ENCODE data around the gene HIVEP3.

The HIVEP3 gene

GRCh38 chr1:41809692-41810091, 109.0 kb downstream of the HIVEP3 start:
- no peak for DNase-seq

DNA sequence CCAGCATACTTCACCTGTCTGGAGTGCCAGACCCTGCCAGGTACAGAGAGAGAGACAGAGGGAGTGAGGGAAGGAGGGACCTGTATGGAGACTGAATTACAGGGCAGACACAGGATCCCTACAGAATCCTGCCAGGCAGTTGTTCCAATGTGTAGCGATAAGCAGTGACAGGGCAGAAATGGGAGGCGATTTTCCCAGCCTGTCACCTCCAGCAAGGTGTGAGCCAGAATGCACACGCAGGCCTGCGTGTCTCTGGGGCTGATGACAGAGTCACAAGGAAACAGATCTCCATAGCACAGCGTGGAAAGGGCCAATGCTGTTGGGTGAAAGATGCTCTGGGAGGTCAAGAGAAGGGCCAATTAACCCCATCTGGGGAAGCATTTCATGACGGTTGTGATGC, 111.3 kb downstream of the HIVEP3 start:
- no peak for DNase-seq

GRCh38 chr1:41806472-41807155, 112.1 kb downstream of the HIVEP3 start:
- DNase-seq, result no peak

- no peak for DNase-seq
Observed at GRCh38 chr1:41805771-41806471, 112.8 kb downstream of the HIVEP3 start.

DNA sequence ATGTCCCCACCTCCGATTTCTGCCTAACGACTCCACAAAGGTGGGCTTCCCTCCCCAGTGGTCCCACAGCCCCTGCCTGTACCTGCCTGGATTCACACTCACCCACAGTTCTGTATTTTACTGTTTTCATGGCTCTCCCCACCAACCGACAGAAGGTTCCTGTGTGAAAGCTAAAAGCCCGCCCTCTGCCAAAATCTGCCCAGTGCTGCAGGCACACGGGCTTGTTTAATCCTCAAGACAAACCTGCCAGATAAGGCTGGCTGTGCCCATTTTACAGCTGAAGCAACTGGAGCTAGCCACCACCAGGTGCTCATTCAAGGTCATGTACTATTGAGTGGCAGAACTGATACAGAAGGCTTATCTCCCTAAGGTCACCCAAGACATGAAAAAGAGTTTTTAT, 114.5 kb downstream of the HIVEP3 start:
- DNase-seq, result no peak

GRCh38 chr1:41803656-41804055, 115.1 kb downstream of the HIVEP3 start:
- DNase-seq, result no peak

DNA sequence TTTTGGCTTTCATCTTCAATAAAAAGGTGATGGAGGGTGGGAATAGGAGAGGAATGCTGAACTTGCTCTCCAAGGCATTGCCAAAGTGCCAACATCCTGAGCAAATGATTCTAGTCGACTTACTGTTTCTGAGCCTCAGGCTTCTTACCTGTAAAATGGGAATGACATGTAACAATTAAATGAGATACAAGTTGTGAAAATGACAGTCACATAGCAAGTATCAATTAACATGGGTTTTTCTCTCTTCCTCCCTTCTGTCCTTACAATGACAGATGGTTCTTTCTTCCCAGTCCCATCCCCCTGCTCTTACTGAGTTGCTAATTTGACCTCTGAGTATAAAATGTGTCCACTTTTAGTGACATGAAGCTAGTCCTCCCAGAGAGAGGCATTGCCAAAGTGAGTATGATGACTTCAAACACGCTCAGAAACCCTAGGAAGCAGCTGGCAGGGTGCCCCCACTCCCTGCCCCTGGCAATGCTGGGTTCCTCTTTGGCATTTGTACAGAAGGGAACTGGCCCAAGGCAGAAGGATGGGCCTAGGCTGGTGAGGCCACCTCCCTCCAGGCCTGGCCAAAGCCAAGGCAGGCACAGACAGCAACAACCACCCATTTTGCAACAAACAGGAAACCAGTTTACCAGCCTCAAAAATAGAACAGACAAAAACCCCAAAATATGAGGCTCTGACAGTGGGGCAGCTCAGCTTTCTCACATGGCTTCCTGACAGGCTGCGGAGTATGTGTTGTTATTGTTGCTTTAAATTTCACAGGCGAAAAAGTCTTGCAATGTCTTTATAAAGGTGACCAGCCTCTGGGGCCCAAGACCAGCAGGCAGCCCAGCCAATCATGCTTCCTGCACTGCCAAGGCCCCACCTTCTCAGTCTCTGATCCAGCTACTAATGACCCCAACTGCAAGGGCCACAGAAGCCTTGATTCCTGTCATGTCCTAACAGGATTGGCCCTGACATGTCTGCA, 115.9 kb downstream of the HIVEP3 start:
- no peak for DNase-seq

DNA sequence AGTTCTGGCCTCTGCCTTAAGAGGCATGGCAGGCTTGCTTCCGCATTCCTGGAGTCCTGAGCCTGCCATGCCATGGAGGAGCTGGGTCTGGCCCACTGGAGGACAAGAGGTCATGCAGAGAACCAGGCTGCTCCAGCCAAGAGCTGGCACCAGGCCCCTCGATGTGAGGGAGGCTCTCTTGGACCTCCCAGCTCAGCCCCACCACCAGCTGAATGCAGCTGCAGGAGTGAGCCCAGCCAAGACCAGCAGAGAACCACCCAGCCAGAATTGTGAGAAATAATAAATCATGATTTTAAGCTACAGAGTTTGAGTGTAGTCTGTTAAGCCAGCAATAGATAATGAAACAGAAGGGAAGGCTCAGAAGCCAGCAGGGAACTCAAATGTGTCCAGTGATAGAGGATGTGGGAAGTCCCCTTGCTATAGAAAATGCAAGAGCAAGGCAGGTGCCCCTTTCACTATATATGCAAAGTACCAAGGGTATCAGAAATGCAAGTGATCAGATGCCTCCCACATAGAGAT, 118.4 kb downstream of the HIVEP3 start:
- DNase-seq, result no peak

DNA sequence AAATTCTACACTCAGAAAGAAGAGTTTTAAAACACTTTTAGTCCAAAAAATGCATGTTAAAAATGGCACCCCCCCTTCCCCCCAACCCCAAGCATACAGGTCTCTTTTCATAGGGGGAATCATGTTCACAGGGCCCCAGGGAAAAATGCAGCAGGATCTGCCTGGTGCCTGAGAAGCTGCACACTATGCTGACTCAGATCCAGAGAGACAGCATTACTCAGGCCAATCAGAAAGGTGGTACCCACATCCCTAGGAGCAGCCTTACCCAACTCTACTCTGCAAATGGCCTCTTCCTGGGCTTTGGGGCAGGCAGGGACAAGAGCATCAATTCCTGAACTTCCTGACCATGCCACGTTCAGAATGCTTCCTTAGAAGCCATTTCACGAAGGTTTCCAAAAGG, 119.0 kb downstream of the HIVEP3 start:
- no peak for DNase-seq

DNA sequence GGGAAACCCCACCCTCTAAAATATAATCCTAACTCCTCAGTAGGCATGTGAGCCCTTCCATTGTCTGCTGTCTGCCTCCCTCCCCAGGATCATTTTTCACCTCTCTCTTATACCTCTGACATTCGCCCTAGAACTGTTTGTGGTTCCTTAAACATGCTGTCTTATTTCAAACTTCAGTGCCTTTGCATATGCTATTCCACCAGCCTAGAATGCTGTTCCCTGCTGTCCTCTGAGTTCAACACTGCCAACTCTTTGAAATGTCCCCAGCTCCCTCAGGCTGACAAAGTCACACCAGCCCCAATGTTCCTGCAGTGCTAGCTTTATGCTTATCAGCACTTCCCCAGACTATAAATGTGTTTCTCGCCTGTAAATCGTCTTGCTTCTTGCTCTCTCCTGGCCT, 119.5 kb downstream of the HIVEP3 start:
- no peak for DNase-seq

GRCh38 chr1:41795205-41795762, 123.4 kb downstream of the HIVEP3 start:
- DNase-seq, result no peak

DNA sequence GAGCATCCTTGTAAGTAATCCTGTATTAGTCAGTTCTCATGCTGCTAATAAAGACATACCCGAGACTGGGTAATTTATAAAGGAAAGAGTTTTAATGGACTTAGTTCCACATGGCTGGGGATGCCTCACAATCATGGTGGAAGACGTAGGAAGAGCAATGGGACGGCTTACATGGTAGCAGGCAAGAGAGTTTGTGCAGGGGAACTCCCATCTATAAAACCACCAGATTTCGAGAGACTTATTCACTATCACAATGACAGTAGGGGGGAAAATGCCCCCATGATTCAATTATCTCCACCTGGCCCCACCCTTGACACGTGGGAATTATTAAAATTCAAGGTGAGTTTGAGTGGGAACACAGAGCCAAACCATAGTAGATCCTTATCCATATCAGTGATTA, 124.7 kb downstream of the HIVEP3 start:
- no peak for DNase-seq

- DNase-seq, result no peak
Observed at GRCh38 chr1:41792485-41792770, 126.3 kb downstream of the HIVEP3 start.

GRCh38 chr1:41791667-41792484, 126.8 kb downstream of the HIVEP3 start:
- no peak for DNase-seq

GRCh38 chr1:41790351-41790750, 128.4 kb downstream of the HIVEP3 start:
- DNase-seq, result no peak

DNA sequence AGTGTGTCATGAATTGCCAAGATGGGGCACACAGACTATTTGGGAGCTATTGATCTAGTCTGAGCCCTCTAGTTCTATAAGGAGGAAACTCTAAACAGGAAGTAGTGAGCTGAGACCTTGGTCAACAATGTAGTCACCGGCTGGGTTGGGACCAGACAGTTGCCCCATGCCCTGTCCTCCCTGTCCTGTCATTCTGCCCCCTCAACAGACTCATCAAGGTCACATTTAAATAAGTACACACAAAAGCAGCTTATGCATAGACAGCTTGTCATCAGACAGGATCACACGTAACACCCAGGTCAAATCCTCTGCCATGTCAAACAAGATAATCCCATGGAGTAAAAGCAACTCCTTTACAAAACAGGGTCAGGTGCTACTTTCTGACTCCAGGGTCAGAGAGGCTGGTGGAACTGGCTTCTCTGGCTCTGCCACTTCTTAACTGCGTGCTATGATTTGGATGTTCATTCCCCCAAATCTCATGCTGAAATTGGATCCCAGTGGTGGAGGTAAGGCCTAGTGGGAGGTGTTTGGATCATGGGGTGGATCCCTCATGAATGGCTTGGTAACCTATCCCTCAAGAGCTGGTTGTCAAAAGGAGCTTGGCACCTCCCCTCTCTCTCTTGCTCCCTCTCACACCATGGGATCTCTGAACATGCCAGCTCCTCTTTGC, 128.9 kb downstream of the HIVEP3 start:
- DNase-seq, result no peak

GRCh38 chr1:41788427-41788826, 130.3 kb downstream of the HIVEP3 start:
- no peak for DNase-seq

DNA sequence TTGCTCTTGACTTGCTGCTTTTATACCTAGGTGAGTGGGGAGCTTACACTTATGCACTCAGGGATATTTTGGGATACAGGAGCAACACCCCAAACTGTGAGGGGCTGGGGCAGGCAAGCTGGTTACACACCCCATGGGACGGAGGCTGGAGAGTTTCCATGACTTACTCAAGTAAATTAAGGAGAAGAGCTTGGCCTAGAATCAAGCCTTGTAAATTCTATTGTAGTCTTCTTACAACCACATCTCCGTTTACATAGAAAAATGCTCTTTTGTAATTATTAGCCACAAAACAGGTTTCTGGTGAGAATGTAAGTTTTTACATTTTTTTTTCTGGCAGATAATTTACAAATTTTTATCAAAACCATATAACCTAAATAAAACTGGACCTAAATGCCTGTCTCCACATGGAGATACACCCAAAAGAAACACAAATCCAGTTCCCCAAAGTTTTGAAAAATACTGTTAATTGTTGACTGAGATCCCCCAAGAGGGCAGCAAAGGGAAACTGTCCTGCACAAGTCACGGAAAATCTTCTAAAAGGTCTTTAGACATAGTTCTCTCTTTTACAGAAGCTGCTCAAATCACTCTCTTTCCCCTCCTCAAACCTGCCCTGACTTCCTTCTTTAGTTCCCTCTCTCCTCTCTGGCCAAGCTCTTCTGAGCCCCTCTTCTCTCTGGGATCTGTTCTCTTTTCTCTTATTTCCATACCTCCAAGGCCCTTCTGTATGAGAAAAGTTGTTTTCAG, 134.0 kb downstream of the HIVEP3 start:
- DNase-seq, result no peak

GRCh38 chr1:41783189-41783639, 135.5 kb downstream of the HIVEP3 start:
- peak; percentile 82 for DNase-seq

- DNase-seq, result no peak
Observed at GRCh38 chr1:41780916-41781315, 137.8 kb downstream of the HIVEP3 start.

DNA sequence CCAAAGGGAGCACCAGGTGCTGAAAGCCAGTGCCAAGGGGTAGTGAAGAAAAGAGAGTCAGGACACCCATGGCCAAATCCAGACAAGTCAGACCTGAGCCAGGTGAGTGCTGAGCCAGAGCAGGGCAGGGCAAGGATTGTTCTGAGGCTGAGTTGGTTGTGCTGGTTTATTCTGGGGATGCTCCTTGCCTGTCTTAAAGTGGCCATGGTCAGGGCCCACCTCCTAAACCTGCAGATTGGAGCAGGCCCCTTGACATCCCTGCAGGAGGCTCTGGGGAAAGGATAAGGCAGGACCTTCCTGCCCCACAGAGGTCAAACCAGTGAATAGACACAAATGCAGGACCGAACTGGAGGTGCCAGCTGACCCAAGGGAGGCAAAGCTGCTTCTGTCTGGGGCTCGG, 138.4 kb downstream of the HIVEP3 start:
- no peak for DNase-seq
